ENCODE data around the gene ARMC8. TPM values are rescaled to one million over a fixed set of nuclear protein-coding genes. Genes with fewer than 3 reads are reported as not detected.

Gene ARMC8
- polyA plus RNA-seq, 1 donor from 2014 or later: 90.6 TPM

GRCh38 chr3:138297059-138297607, 110.0 kb downstream of the ARMC8 start:
- Histone ChIP-seq H3K36me3 (ENCODE audit: insufficient read depth, low read length) (no peaks in the 10 kb centered on the region), H3K27ac (ENCODE audit: low read length) (no peak overlapping the region), H2AFZ (ENCODE audit: low read depth, low read length) (no peak overlapping the region), H3K79me2 (replicated peaks; ENCODE audit: insufficient read depth, low read length) (no peaks in the 10 kb centered on the region), H3F3A (ENCODE audit: insufficient read depth, low read length, poor library complexity, severe bottlenecking) (no peaks in the 10 kb centered on the region), H3K4me3 (ENCODE audit: low read length) (no peak overlapping the region), H3K9me2 (ENCODE audit: insufficient read depth, low read length) (no peaks in the 10 kb centered on the region), H4K20me1 (ENCODE audit: insufficient read depth) (no peaks in the 10 kb centered on the region), H3K9me3 (ENCODE audit: low read length) (no peaks in the 10 kb centered on the region), H3K4me2 (ENCODE audit: low read length) (no peak overlapping the region), H3K27me3 (ENCODE audit: insufficient read depth, low read depth, low read length) (no peaks in the 10 kb centered on the region), H3K9ac (ENCODE audit: low read length) (no peak overlapping the region)
- TF ChIP-seq CTCF (IDR thresholded peaks at IDR 0.05; ENCODE audit: poor library complexity, severe bottlenecking) (no peak), EZH2 (IDR thresholded peaks at IDR 0.05; ENCODE audit: borderline replicate concordance, insufficient read depth, low read length, poor library complexity, severe bottlenecking) (no peak), REST (IDR thresholded peaks at IDR 0.05; ENCODE audit: borderline replicate concordance) (no peak), MXI1 (conservative IDR thresholded peaks at IDR 0.05; ENCODE audit: poor library complexity, severe bottlenecking) (no peak), RAD21 (conservative IDR thresholded peaks at IDR 0.05) (no peak), SMC3 (conservative IDR thresholded peaks at IDR 0.05; ENCODE audit: poor library complexity) (no peak), EP300 (conservative IDR thresholded peaks at IDR 0.05; ENCODE audit: poor library complexity, severe bottlenecking) (no peak), TAF1 (IDR thresholded peaks at IDR 0.05; ENCODE audit: low read depth) (no peak), POLR2AphosphoS5 (IDR thresholded peaks at IDR 0.05) (no peak)

DNA sequence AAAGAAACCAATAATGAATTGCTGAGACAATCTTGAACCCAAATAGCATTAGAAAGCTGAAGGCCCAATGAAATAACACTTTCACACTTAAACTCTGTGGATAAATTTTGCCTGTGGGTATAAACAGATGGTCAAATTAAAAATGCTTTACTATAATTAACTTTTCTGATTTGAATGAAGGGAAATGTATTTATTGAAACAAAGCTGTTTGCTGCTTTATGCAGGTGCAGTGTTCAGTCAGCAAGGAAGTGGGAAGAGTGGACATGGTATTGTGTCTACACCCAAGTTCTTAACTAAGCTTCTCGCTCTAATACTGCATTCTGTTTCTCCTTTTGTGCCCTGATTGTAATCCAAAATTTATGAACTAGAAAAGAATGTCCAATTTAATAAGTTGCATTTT, 110.8 kb downstream of the ARMC8 start:
- no peak for TF ChIP-seq MXI1 (conservative IDR thresholded peaks at IDR 0.05; ENCODE audit: poor library complexity, severe bottlenecking)
- no peak for TF ChIP-seq REST (IDR thresholded peaks at IDR 0.05; ENCODE audit: borderline replicate concordance)
- no peak for TF ChIP-seq TAF1 (IDR thresholded peaks at IDR 0.05; ENCODE audit: low read depth)
- no peak for TF ChIP-seq EP300 (conservative IDR thresholded peaks at IDR 0.05; ENCODE audit: poor library complexity, severe bottlenecking)
- no peak for TF ChIP-seq EZH2 (IDR thresholded peaks at IDR 0.05; ENCODE audit: borderline replicate concordance, insufficient read depth, low read length, poor library complexity, severe bottlenecking)
- TF ChIP-seq RAD21 (conservative IDR thresholded peaks at IDR 0.05): no peak
- TF ChIP-seq SMC3 (conservative IDR thresholded peaks at IDR 0.05; ENCODE audit: poor library complexity): no peak
- TF ChIP-seq CTCF (IDR thresholded peaks at IDR 0.05; ENCODE audit: poor library complexity, severe bottlenecking): no peak
- TF ChIP-seq POLR2AphosphoS5 (IDR thresholded peaks at IDR 0.05): no peak
- Histone ChIP-seq H3K36me3 (ENCODE audit: insufficient read depth, low read length) (no peaks in the 10 kb centered on the region), H4K20me1 (ENCODE audit: insufficient read depth) (no peaks in the 10 kb centered on the region), H3K27ac (ENCODE audit: low read length) (no peak overlapping the region), H3K4me3 (ENCODE audit: low read length) (no peak overlapping the region), H2AFZ (ENCODE audit: low read depth, low read length) (no peak overlapping the region), H3K4me2 (ENCODE audit: low read length) (no peak overlapping the region), H3K79me2 (replicated peaks; ENCODE audit: insufficient read depth, low read length) (no peaks in the 10 kb centered on the region), H3K27me3 (ENCODE audit: insufficient read depth, low read depth, low read length) (no peaks in the 10 kb centered on the region), H3K9ac (ENCODE audit: low read length) (no peak overlapping the region), H3F3A (ENCODE audit: insufficient read depth, low read length, poor library complexity, severe bottlenecking) (no peaks in the 10 kb centered on the region), H3K9me2 (ENCODE audit: insufficient read depth, low read length) (no peaks in the 10 kb centered on the region), H3K9me3 (ENCODE audit: low read length) (no peaks in the 10 kb centered on the region)
